ENCODE results near the gene ZNF879.

ZNF879 gene

GRCh38 chr5:179079165-179079987, 55.8 kb downstream of the ZNF879 start:
- peaks cover 38 to 81% of the 10 kb centered on the region in 2 donors for H3K36me3 ChIP-seq (ENCODE audit: control insufficient read depth in 1 of 2, insufficient read depth in 2 of 2, low read length in 2 of 2)
- no peaks in the 10 kb centered on the region for H3K4me1 ChIP-seq (ENCODE audit: control insufficient read depth in 1 of 2, insufficient read depth in 2 of 2, low read length in 2 of 2)
- H3K4me3 ChIP-seq (ENCODE audit: low read depth in 1 of 2, low read length in 2 of 2) = peak overlapping the region; percentile 30 to 68
- H3K9me3 ChIP-seq (ENCODE audit: control insufficient read depth in 1 of 2, low read length in 2 of 2) = peaks cover 83 to 88% of the 10 kb centered on the region in 2 donors
- no peak overlapping the region for H3K27ac ChIP-seq (ENCODE audit: low read length)
- no peaks in the 10 kb centered on the region for H3K27me3 ChIP-seq (ENCODE audit: low read depth, low read length)

- Histone ChIP-seq H3K4me3 (ENCODE audit: low read depth in 1 of 2, low read length in 2 of 2) (peak overlapping the region; percentile 22 to 68), H3K4me1 (ENCODE audit: control insufficient read depth in 1 of 2, insufficient read depth in 2 of 2, low read length in 2 of 2) (no peaks in the 10 kb centered on the region), H3K27ac (ENCODE audit: low read length) (no peak overlapping the region), H3K36me3 (ENCODE audit: control insufficient read depth in 1 of 2, insufficient read depth in 2 of 2, low read length in 2 of 2) (peaks cover 34 to 72% of the 10 kb centered on the region in 2 donors), H3K9me3 (ENCODE audit: control insufficient read depth in 1 of 2, low read length in 2 of 2) (peaks cover 82 to 91% of the 10 kb centered on the region in 2 donors), H3K27me3 (ENCODE audit: low read depth, low read length) (no peaks in the 10 kb centered on the region)
Measured at GRCh38 chr5:179080724-179081123, 57.1 kb downstream of the ZNF879 start.
